Right atrium auricular region (tissue), 2 donors: ENCODE results near the gene NFIX. TPM values are rescaled to one million over a fixed set of nuclear protein-coding genes. Genes with fewer than 3 reads are reported as not detected.

Experiments used
- DNase-seq: peaks from one replicate; pipeline ENCODE4 v3.0.0-alpha.2; 2019; ENCODE audit warnings: low spot score
- H3K27ac ChIP-seq, 2 donors: fragments of 200-600 bp; sonication (generic); 1 replicate in 1 of 2; 2 replicates in 1 of 2; pipeline ENCODE4 v1.5.1; 2016 to 2019
- H3K27me3 ChIP-seq, 2 donors: fragments of 200-600 bp; sonication (generic); one replicate each; pipeline versions ENCODE4 v1.5.1 to v1.6.0; 2017 to 2019
- H3K36me3 ChIP-seq: fragments of 200-600 bp; sonication (generic); one replicate; pipeline ENCODE4 v1.5.1; 2016
- H3K4me1 ChIP-seq, 2 donors: fragments of 200-600 bp; sonication (generic); one replicate each; pipeline versions ENCODE4 v1.5.1 to v1.6.0; 2017 to 2019
- H3K4me3 ChIP-seq, 2 donors: fragments of 200-600 bp; sonication (generic); 1 replicate in 1 of 2; 2 replicates in 1 of 2; pipeline ENCODE4 v1.5.1; 2017 to 2019; ENCODE audit warnings: mild to moderate bottlenecking in 1 of 2, moderate library complexity in 1 of 2
- H3K9me3 ChIP-seq, 2 donors: fragments of 200-600 bp; sonication (generic); one replicate each; pipeline ENCODE4 v1.5.1; 2019
- CTCF ChIP-seq, 2 donors: fragments of 200-600 bp; sonication (generic); IDR thresholded peaks; one replicate each; pipeline ENCODE4 v1.5.1; 2019; ENCODE audit warnings: antibody characterized with exemption in 2 of 2
- total RNA-seq, 2 donors: library from RNA; depleted of rRNA; stranded (reverse); fragments of >200 nt; gene quantifications; one replicate each; pipeline ENCODE4 v1.1.0, GENCODE V29; 2016

Gene NFIX
- total RNA-seq, 2 donors from 2014 or later, result 56.5 to 69.8 TPM

GRCh38 chr19:13091400-13092157, 96.3 kb downstream of the NFIX start:
- TF ChIP-seq CTCF (IDR thresholded peaks at IDR 0.05), result no peak
- H3K36me3 ChIP-seq, result peaks cover 19% of the 10 kb centered on the region
- no peak overlapping the region for H3K4me3 ChIP-seq
- H3K4me1 ChIP-seq, result peaks cover 0 to 72% of the 10 kb centered on the region in 2 donors
- no peaks in the 10 kb centered on the region for H3K27me3 ChIP-seq
- peak overlapping the region; percentile 84 to 85 for H3K27ac ChIP-seq
- no peaks in the 10 kb centered on the region for H3K9me3 ChIP-seq
- peak; percentile 84 for DNase-seq

GRCh38 chr19:13092158-13092543, 96.9 kb downstream of the NFIX start:
- Histone ChIP-seq H3K9me3 (no peaks in the 10 kb centered on the region), H3K27me3 (no peaks in the 10 kb centered on the region), H3K4me3 (no peak overlapping the region), H3K4me1 (peaks cover 0 to 77% of the 10 kb centered on the region in 2 donors), H3K36me3 (peaks cover 13% of the 10 kb centered on the region), H3K27ac (peak overlapping the region; percentile 84 to 85)
- TF ChIP-seq CTCF (IDR thresholded peaks at IDR 0.05), result no peak
- DNase-seq, result no peak

GRCh38 chr19:13092606-13093235, 97.4 kb downstream of the NFIX start:
- Histone ChIP-seq H3K4me1 (peaks cover 0 to 82% of the 10 kb centered on the region in 2 donors), H3K27me3 (no peaks in the 10 kb centered on the region), H3K9me3 (no peaks in the 10 kb centered on the region), H3K4me3 (no peak overlapping the region), H3K27ac (peak overlapping the region; percentile 84 to 85), H3K36me3 (peaks cover 11% of the 10 kb centered on the region)
- no peak for TF ChIP-seq CTCF (IDR thresholded peaks at IDR 0.05)
- DNase-seq, result no peak

GRCh38 chr19:13093407-13094105, 98.3 kb downstream of the NFIX start:
- peak; percentile 95 for DNase-seq
- Histone ChIP-seq H3K27me3 (no peaks in the 10 kb centered on the region), H3K4me3 (no peak overlapping the region), H3K9me3 (no peaks in the 10 kb centered on the region), H3K36me3 (peaks cover 6% of the 10 kb centered on the region), H3K4me1 (peaks cover 0 to 91% of the 10 kb centered on the region in 2 donors), H3K27ac (peak overlapping the region; percentile 84 to 85)
- peak; percentile 96 to 97 for TF ChIP-seq CTCF (IDR thresholded peaks at IDR 0.05)

- Histone ChIP-seq H3K4me3 (no peak overlapping the region), H3K36me3 (peaks cover 6% of the 10 kb centered on the region), H3K27me3 (no peaks in the 10 kb centered on the region), H3K27ac (peak overlapping the region; percentile 84 to 85), H3K9me3 (no peaks in the 10 kb centered on the region), H3K4me1 (peaks cover 0 to 94% of the 10 kb centered on the region in 2 donors)
- no peak for DNase-seq
- TF ChIP-seq CTCF (IDR thresholded peaks at IDR 0.05), result peak; percentile 13 to 40
These were observed 98.8 kb downstream of the NFIX start for GRCh38 chr19:13094106-13094504.
